OCI-M2 (cell line): ENCODE measurements around the gene CFAP97D1.

Experiments used
- DNase-seq: peaks from one replicate; lab custom pipeline; 2025; ENCODE audit not compliant: unreplicated experiment; lab: John Stamatoyannopoulos, UW

The CFAP97D1 gene

DNA sequence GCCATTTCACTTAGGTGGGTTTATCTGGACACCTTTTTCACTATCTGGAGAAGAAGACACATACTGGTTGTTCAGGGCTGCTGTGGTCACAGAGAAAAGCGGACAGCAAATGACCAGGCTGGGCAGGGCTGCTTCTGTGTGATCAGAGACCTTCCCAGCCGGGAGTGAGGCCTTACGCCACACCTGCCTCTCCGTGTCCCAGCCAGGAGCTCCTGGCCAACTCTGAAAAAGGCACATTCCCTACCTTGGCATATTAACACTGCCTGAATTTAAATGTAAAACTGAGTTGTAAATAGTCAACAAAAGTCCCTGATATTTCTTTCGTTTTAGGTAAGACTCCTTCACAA, 12.5 kb upstream of the CFAP97D1 start:
- DNase-seq: no peak

DNA sequence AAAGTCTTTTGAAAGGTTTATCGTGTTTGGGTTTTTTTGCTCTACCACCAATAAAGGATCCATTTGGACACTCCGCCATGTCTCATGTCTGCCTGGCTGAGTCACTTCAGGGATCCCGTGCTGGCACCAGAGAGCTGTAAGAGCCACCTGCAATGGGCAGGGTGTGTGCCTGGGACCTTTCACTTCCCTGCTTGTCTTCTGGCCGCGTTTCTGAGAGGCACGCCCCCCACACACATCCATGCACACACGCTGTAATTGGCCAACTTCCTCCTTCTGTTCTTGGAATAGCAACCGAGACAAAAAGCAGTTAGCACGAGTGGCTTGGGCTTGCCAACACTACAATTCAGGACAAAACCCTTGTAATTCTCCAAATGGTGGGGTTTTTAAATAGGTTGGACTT, 11.9 kb upstream of the CFAP97D1 start:
- DNase-seq: no peak

DNA sequence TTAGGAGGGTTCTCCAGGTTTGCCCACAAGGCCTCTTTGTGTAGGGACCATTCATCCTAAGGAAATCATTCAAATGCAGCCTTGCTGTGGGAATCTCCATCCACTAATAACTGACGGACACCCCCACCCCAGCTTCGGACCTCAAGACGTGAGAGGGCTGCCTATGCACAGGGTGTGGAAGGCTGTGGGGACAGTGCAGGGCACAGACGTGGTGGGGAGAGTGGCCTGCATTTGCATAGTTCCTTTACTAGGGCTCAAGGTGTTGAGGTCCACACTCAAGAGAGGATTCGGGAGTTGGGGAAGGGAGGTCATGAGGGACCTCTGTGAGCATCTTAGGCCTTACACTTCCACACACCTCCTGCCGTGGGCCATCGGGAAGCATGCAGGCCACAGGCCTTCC, 11.3 kb upstream of the CFAP97D1 start:
- DNase-seq: no peak

DNA sequence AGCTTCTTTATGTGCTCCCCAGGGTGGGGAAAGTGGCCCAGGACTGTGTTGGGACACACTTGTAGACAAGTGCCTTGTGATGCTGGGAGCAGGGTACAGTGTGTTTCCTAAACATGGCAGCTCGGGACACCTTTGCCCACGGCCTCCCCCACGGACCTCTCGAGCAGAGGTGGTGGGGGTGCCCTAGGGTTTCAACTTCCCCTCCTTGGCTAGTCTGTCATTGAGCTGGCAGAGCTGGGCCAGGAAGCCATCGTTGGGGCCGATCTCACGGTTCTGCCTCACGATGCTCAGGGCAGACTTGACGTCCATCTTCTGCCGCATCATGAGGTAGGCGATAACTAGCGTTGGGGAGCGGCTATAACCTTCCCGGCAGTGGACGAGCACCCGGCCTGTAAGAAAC, 10.8 kb upstream of the CFAP97D1 start:
- no peak for DNase-seq

DNA sequence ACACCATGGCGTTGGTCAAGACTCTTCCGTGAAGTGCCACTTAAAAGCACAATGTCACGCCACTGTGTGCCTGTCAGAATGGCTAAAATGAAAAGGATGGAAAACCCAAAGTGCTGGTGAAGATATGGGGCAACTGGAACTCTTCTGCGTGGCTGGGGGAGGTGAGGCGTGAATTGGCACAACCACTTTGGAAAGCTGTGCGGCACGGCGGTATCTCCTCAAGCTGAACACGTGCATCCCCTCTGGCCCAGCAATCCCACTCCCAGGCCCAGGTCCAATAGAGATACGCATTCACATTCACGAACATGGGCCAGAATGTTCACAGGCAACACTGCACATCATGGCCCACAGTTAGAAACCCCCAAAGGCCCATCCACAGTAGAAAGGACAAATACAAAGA, 10.4 kb upstream of the CFAP97D1 start:
- no peak for DNase-seq

DNA sequence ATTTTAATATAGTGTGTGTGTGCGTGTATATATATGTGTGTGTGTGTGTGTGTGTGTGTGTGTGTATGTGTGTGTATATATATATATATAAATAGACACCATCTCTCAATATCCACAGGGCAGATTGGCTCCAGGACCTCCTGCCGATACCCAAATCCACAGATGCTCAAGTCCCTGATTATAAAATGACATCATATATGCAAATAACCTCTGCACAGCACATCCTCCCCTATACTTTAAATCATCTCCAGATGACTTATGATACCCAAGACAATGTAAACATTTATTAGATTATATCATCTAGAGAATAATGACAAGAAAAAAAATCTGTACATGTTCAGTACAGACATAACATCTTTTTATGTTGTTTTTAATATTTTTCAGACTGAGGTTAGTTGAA, 9.3 kb upstream of the CFAP97D1 start:
- no peak for DNase-seq

DNA sequence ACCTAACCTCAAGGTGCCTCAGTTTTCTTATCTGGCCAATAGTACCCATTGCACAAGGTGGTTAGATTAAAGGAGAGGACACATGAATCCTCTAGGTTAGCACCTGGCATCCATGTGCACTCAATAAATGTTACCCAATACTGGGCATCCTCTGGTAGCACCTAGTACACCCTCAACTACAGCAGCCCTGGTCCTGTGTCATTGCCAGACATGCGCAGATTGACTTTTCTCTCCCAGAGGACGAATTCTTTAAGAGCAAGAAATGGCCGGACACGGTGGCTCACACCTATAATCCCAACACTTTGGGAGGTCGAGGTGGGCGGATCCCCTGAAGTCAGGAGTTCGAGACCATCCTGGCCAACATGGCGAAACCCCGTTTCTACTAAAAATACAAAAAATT, 8.8 kb upstream of the CFAP97D1 start:
- no peak for DNase-seq

DNA sequence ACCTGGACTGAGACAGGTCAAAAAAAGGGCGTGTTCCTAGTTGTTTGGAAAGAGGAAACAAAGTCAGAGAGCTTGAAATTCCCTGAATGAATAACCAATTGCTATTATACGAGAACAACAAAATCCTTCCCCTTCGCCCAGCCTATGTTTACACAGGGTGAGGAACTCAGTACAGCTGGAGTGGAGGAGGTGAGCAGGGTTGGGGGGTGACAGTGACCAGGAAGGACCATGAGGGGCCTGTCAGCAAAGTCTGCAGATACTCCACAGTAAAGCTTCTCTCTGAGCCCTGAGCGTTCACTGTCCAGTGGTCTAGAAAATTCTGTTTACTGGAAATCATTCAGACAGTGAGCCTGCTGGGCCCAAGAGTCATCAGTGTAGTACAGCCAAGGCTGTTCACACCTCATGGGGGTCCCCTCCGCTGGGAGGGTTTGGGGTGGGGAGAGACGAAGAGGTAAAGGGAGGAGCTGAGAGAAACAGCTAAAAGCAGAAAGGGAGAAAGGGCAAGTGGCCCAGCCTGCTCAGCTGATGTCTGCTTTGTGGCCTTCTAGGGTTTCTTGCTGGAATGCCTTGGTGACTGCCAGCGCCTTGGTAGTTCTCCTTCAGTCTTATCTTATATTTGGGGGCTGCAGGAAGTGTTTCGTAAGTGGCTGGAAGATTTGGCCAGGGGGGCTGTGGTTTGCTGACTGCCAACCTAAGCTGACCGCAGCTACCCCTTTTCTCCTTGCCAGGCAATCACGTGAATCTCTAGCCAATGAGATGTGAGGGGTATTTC, 7.2 kb upstream of the CFAP97D1 start:
- DNase-seq: no peak

DNA sequence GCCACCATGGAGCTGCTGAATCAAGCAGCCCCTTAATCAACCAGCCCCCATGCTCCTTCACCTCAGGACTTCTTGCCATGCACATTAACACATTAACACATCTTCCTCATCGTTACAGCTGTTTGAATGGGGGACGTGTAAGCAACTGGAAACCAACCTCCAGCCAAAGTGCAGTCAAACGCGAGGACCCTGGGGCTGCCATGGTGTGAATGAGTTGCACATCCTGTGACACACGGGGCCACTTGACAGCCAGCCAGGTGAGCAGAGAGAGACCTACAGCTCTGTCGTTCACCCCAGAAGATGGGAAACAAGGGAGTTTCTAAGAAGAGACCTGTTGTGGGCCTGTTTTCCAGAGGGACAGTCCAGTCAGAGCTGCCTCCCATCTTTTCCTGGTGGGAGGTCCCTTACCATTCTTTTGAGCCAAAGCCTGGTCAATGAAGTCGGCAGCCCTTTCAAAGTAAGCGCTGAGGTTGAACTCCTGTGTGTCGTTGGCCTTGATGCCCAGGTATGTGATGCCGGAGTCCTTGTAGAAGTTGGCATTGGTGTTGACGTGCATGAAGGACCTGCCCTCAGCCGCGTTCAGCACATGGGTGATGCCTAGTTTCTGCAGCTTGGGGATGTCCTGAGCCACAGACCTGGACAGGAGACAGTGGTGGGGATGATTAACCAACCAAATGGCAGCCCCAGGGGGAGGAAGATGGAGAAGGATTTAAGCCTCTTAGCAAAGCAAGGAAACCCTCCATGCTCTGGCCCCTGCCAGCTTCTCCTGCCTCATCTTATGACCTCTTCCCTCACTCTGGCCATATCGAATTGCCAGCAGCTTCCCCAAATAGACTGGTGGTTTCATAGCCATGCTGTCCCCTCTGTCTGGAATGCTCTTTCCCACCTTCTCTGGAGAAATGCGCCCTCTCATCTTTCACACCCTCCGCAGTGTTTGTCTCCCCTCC, 5.7 kb upstream of the CFAP97D1 start:
- DNase-seq: no peak

DNA sequence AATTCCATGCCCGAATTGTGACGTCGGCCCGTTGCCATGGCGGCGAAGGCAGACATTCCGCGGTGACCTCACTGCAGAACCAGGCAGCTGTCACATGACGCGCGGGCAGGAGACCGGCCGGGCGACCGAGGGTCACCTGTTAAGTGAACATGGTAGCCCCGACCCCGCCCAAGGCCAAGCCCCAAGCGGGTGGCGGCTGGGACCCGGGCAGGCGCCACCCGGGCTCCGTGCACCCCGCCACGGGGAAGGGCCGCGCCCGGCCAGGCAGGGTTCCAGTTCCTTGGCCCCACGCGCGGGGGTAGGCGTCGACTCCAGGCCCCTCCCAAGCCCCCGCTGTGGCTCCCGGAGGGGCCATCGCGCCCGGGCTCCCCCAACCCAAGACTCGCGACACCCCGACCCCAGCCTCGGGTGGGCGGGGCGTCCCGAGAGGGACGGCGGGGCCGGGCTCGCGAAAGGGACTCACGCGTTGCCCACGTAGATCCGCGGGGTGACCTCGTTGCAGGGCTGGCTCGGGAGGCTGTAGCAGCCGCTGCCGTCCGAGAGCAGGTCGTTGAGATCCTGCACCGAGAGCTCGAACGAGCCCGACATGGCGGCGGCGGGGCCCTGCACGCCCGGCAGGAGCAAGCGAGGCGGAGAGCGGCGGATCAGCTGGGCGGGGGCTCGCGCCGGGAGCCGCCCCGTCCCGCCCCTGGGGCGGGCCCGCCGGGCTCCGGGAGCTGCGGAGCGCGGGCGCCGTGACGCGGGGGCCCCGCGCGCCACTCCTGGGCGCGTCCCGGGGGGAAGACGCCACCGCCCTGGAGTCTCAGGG, 1.7 kb upstream of the CFAP97D1 start, which contains the start of gene DUSP3:
DUSP3 (minus strand) TSS at position 641 of the 808 bp plus-strand sequence; CDS start at position 588, 53 bp downstream.
- no peak for DNase-seq

DNA sequence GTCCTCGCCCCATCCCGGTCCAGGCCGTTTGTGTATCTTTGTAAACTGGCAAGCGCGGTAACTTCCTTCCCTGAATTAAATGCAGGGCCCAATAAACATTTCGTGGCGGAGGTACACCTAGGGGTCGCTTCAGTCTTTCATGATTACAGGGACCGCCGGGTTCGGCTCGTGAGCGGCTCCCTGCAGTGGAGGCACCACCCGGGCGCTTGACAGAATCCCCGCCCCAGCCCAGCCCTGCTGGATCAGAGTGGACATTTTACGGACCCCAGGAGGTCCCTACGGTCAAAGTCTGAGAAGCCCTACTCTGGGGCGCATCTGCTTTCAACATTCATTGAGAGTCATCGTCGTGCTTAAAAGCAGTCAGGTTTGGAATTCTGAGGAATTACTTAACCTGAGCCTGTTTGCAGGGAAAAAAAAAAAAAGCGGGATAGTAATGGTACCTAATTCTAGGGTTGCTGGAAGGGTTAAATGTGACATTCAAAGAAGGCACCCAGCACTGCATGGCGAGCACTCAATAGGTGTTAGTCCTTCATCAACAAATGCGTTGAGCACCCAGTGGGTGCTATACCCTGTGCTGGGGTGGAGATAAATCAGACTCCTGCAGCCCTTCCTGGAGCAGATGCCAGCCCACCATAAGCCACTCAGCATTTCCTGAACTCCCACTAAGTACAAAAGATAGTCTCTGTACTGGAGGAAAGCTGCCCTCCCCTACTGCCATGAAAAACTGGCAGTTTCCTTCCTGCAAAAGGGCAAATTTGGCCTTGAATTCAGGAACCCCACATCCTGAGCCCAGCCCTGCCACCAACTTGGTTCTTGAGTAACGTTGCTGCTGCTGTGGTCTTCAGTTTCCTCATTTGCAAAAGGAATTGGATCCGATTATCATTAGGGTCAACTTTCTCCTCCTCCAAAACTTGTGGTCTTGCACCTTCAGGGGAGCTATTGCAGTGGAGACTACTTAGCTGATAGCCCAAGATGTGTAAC, 800 bp upstream of the CFAP97D1 start:
- no peak for DNase-seq

DNA sequence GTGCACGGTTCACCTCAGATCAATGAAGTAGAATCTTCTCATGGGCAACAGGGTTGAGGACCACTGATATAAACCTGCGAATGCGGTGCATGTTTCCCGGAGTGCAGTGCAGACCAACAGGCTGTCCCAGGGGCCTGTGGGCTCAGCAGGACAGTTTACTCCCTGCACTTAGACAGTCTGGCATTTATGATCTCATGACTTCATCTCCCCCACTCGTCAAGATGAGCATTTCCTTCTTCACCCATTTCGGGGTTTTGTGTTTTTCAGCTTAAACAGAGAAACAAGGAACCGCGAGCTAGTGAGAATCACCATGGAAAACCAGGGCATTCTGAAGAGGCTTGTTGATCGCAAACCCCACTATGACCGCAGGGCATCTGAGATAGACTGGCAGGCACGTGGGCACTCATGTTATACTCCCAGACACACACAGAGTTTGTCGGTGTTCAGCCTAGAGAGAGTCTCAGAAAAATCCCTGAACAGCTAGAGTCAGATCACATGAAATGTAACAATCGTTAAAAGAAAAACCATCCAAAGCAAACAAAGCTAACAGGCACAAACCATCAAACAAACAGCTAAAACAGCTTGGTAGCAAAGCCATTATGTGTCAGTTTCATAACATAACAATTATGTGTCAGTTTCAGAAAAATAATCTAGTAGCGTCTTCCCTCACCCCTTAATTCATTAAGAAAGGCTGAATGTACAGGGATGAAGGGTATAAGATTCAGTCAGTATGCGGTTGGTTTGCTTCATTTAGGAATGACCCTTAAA, 2.9 kb downstream of the CFAP97D1 start:
- no peak for DNase-seq

DNA sequence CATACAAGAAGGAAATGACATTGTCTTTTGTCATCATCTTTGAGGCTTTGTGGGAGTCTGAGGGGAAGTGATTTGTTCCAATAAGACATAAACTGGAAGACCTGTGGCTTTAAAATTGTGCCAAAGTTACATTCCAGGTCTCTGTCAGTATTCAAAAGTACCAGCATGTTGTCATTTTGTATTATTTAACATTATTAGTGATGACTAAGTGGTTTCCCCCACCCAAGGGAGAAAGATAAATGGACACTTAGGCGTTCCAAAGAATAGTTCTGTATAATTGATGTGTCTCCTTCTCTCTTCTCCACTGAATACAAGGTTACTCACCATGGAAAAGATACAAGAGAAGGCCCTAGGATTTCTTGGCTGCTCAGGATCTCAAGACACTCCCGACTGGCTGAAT, 3.8 kb downstream of the CFAP97D1 start:
- no peak for DNase-seq

DNA sequence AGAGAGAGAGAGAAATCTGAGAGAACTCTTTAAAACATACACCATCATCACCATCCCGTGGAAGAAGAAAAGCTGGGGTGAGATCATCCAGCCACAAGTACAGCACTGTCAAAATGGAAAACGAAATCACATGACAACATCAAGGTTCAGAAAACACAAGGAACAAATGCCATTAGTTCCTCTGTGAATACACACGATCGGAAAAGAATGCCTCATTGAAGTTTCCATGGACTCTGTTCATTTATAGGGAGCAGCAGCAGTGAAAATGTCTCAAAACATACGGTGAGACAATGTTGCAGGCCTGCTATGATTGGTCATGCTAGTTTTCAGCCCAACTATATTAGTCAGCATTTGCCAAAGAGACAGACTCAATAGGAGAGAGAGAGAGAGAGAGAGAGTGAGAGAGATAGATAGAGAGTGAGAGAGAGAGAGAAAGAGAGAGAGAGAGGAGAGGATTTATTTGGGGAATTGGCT, 4.4 kb downstream of the CFAP97D1 start:
- no peak for DNase-seq

DNA sequence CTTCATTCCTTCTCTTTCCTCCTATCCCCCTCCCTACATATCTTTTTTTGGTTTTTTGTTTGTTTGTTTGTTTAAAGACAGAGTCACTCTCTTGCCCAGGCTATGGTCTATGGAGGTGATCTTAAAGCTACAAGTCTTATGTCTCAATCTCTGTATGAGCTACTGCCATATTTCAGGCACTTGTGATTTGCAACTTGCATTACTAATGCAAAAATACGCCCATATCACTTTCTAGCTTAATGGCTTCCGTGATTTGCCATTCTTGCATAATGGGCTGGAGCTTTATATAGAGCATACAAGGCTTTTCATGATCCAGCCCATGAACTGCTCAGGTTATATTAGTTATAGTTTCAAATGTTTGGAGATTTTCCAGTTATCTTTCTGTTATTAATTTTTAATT, 7.5 kb downstream of the CFAP97D1 start:
- no peak for DNase-seq

DNA sequence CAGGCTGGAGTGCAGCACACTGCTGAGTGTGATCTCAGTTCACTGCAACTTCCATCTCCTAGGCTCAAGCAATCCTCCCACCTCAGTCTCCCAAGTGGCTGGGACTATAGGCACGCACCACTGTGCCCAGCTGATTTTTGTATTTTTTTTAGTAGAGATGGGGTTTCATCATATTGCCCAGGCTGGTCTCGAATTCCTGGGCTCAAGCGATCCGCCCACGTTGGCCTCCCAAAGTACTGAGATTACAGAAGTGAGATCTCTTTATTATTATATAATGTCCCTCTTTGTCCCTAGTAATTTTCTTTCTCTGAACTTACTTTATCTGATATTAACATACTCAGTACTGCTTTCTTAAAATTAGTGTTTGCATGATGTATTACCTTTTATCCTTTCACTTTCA, 8.3 kb downstream of the CFAP97D1 start:
- no peak for DNase-seq

DNA sequence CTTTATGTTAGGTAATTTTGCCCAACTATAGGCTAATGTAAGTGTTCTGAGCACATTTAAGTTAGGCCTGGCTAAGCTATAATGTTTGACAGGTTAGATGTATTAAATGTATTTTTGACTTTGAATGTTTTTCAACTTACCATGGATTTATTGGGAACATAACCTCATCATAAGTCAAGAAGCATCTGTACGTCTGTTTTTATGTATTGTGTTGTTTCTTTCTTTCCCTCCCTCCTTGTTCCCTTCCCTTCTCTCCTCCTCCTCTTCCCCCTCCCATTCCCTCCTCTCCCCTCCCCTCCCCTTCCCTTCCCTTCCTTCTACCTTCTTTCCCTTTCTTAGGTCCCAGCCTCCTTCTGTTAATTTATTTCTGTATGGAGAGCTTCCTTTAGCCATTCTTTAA, 9.2 kb downstream of the CFAP97D1 start:
- no peak for DNase-seq

DNA sequence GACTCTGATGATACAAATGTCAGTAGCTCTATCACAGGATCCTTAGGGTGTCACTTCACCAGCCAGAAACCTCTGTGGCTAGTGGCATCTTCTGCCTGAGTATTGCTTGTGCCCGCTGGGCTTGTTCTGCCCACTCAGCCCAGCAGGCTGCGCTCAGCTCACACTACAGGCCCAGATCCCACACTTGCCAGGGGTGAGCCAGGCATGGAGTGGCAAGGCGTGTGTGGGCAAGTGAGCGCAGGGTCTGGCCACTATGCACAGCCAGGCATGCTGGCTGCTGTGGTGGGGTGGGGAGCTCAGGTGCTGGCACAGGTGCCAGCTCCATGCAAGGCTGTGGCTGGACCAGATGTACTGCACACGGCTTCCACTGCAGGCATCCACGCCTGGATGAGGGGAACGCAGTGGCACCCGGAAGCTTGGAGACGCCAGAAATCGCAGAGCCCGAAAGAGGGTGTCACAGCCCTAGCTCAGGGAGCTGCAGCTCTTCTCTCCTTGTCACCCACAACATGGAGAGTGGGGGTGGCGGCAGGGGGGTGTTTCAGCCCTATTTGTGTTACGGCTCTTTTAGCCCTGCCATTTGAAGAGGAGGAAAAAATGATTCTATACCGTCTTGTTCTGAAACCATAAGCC, 10.2 kb downstream of the CFAP97D1 start:
- no peak for DNase-seq

DNA sequence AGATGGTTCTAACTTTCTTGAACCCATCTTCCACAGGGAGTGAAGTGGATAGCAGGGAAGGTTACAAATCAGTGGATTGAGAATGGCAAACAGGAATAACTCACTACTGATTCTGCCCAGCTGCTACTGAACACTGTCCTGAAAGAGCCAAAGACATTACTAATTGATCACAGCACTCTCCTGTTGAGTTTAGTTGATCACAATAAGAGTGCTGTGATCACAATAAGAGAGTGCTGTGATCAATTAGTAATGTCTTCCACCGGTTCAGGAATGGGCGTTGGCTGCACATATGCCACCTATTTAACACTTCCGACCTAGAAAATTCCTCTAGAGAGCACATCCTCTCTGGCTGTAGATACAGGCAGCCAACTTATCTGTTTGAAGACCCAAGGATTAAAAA, 11.4 kb downstream of the CFAP97D1 start:
- DNase-seq: no peak
